NCI-H774 (cell line): ENCODE measurements around the gene CERS2.
"Not testable (repeated sequence)": the region's sequence is repeated elsewhere in the genome, so short reads cannot be mapped to it uniquely, and the experiment has no call there.

Source experiments
- DNase-seq: peaks from one replicate; lab custom pipeline; 2025; lab: John Stamatoyannopoulos, UW

Gene CERS2

DNA sequence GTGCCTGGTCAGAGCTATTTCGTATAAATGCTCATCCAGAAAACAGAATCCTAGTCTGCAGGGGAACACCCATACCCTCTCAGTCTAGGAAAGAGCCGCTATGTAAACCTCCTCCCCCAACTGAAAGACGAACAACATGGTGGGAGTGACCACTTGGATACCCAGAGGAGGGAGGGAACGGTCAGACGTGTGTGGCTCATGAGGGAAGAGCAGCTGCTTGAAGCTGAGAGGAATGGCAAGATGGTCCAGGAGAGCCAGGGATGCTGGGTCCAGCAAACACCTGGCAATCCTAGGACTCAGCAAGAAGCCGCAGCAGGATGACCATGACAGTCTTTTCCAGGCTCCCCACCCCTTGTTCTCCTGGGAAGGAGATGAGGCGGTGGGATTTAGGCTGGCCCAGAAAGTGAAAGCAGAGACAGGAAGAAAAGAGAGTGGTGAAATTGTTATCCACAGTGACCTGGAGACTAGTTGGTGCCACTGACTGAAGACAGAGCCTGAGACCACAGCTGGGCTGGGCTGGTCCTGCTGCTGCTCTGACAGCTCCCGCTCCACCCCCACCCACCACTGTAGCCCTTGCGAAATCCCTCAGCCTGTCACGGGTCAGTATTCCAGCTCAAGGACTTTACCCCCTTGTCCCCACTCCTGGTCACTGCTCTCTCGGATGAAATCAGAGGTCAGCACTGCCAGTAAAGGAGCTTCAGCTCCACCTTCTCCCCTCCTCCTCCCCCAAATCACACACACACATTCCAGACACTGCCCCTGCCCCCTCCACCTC is 3.6 kb downstream of the CERS2 start:
- no peak for DNase-seq

DNA sequence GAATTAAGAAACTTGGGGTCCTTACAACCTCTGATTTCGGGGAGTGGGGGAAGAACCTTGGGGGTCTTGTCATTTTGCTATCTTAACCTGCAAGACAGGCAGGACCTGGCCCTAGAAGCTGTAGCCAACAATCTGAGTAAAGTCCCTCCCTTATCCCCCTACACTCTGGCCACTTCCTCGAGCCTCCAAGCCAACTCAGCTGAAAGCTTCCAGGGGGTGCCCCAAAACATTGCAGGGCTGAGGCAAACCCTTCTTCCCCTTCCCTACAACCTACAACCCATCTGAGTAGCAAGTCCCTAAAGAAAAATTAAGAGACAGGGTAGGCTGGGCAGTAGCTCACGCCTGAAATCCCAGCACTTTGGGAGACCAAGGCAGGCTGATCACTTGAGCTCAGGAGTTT is 5.0 kb downstream of the CERS2 start:
- no peak for DNase-seq

DNA sequence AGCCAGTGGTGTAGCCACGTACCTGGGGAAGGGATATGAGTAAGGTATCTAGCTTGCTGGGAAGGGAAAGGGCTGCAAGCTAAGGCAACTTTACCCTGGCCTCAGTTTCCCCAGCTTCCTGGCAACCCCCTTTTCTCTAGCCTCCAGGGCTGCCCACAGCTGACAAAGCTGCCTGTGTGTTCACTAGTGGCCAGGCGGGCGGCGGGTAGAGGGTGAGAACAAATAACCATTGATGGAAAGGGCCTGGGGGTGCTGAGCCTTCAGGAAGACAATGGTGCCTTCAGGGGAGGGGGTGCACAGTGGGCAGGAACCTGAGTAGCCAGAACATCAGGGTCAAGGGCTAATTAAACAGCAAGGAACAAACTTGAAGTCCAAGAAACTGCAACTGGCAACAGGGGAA is 6.1 kb downstream of the CERS2 start:
- DNase-seq = no peak

DNA sequence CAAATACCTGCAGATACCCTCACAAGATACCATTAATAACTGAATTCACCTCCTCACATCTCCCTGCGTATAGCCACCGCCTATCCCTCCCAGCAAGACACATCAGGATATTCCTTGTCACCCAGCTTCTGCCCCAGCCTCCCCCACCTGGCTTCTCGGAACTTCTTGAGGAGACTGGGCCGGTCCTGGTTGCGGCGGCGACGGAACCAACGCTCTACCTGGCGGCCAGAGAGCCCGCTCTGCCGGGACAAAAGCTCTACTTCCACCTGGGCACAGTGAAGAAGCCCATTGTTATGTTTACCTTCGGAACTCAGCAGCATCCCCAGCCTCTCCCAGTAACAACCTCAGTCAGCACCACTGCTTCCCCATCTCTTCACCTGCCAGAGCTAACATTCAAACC is 6.7 kb downstream of the CERS2 start:
- no peak for DNase-seq

DNA sequence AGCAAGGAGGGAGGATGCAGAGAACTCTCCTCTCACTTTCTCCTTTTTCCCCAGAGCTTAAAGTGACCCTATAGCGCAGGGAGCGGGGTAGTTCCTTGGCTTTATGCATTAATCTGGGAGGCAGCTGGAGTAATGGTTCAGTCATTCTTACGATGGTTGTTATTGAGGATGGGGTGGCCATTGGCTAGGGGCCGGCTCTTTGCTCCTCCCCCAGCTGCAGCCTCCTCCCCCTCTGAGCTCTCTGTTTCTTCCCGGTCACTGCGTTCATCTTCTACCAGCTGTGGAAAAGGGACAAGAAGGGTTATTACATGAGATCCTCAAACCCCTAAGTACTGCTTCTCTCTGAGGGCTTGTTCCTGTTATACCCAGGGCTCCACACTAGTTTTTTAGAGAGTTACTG is 8.6 kb downstream of the CERS2 start:
- DNase-seq = no peak

DNA sequence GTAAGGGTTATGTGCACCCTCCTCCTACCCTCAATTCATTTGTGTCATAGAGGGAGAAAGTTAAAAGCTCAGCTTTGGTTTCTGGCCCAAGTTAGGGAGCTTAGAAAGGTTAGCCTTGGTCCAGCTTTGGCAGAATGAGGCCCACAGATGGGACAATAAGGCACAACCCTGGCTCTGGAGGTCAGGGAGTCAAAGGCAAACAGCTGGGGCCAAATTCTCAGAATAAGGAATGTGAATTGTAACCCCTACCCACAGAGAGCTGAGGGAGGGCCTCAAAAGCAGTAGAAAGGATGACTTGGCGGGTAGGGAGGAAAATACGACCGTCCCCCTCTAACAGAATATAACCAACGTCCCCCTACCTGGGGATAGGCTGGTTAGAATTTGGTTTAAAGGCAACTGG is 9.0 kb downstream of the CERS2 start:
- DNase-seq = no peak

DNA sequence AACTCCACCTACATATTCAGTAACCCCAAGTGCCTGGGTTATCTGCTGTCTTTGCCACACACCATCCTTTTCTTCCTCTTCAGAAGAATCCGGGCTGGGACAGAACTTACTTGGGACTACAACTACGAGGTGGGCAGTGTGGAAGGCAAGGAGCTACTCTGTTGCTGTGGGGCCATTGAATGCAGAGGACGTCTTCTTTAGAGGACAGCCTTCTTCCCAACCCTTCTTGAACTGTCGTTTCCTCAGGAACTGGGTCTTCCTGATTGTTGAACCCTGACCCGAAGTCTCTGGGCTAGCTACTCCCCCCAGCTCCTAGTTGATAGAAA is 10.5 kb downstream of the CERS2 start:
- DNase-seq = no peak

DNA sequence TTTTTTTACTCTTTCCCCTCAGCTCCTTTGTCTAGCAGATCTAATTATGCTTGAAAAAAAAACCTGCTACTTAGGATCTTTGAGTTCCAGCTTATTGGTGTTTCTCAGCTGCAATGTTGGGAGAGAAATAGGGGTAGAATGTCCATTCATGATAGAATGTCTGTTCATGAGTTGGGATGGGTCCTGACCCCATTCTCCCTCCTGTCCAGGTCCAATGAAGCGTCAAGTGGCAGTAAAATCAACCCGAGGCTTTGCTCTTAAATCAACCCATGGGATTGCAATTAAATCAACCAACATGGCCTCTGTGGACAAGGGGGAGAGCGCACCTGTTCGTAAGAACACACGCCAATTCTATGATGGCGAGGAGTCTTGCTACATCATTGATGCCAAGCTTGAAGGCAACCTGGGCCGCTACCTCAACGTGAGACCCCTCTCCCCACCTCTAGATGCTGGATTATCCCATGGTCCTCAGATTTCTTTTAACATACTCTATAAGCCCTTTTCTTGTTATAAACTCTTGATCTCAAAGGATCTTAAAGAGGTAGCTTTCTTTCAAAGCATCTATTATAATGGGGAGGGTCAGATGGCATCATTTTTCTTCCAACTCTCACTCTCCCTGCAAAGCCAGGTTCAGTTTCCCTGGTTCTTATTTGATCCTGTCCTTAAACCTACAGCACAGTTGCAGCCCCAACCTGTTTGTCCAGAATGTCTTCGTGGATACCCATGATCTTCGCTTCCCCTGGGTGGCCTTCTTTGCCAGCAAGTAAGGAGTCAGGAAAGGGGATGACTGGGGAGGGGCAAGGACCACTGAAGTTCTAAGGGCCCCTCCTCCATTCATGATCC is 11.1 kb downstream of the CERS2 start:
- DNase-seq = no peak

DNA sequence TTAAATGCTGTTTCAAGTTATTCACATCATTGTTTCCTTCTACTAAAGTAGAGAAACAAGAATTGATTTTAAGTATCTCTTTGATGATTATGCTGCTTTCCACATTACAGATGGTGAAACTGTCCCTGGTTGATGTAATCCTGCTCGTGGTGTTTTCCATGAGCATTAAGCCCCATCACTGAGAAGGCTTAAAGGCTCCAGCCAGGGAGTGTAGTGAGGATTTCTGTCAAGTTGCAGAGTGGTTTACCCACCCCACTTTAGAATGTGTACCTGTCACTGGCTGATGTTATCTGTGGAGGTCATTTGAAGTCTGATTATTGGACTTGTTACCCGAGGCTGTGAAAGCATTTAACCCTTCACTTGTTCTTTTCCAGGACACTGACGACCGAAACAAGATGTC is 12.9 kb downstream of the CERS2 start:
- no peak for DNase-seq

DNA sequence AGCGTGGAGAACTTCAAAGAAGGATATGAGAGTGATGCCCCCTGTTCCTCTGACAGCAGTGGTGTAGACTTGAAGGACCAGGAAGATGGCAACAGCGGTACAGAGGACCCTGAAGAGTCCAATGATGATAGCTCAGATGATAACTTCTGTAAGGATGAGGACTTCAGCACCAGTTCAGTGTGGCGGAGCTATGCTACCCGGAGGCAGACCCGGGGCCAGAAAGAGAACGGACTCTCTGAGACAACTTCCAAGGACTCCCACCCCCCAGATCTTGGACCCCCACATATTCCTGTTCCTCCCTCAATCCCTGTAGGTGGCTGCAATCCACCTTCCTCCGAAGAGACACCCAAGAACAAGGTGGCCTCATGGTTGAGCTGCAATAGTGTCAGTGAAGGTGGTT is 14.0 kb downstream of the CERS2 start:
- no peak for DNase-seq

DNA sequence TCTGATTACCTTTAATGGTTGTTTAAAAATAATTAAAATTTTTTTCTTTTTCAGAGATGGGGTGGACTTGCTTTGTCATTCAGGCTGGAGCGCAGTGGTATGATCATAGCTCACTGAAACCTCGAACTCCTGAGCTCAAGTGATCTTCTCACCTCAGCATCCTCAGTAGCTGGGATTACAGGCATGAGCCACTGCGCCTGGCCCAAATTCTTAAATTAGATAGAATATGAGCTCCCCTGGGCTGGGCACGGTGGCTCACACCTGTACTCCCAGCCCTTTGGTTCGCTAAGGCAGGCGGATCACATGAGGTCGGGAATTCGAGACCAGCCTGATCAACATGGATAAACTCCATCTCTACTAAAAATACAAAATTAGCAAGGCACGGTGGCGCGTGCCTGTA is 17.0 kb downstream of the CERS2 start:
- DNase-seq = no peak

DNA sequence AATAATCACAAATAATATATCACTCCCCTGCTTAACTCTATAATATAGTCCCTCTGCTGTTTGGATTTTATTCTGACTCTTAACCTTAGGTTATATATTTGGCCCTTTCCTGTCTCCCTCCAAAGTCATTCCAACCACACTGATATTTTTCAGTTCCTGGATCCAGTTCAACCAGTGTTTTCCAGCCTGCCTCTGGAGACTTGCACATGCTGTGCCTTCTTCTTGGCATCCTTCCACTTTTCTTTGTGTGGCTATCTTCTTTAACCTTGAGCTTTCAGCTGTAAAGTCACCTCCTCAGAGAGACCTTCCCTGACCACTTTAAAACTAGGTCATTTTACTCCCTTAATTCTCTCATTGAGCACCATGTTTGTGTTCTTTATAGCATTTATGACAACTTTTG is 19.4 kb downstream of the CERS2 start:
- no peak for DNase-seq

DNA sequence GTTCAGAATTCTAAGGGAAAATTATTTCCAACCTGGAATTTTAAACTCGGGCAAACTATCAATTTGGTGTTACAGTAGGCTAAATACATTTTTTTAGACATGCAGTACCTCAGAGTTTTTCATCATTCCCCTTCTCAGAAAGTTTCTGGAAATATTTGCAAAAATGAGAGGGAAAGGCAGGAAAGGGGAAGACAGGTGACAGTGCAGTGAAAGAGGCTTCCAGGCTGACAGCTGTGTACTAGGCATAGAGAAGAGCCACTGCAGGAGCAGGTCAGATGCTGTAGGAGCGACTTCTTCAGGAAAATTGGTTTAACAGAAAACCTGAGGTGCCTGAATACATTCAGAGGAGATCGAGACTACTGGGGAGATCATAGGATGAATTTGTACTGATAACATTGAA is 19.9 kb downstream of the CERS2 start:
- DNase-seq = no peak

DNA sequence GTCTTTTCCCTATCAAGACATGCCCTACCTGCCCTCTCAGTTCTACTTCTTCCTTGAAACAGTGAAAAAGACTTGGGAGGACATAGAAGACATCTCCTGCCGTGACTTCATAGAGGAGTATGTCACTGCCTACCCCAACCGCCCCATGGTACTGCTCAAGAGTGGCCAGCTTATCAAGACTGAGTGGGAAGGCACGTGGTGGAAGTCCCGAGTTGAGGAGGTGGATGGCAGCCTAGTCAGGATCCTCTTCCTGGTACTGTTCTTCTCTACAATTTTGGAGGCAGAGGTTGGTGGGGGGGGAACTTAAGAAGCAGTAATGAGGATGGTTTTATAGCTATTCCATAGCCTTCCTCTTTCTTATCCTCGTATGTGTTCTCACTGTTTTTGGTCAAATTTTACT is 29.8 kb downstream of the CERS2 start:
- DNase-seq = no peak

DNA sequence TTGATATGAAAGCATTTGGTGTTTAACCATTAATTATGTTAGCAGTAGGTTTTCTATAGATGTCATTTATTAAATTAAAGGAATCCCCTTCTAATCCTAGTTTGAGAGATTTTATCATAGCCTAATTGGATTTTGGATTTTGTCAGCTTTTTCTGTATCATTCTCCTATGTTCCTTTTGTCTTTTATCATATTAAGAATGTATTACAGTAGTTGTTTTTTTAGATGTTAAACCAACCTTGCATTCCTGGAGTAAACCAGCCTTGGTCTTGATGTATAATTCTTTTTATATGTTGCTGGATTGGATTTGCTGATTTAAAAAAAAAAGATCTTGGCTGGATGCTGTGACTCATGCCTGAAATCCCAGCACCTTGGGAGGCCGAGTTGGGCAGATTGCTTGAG is 42.9 kb downstream of the CERS2 start:
- DNase-seq = no peak

DNA sequence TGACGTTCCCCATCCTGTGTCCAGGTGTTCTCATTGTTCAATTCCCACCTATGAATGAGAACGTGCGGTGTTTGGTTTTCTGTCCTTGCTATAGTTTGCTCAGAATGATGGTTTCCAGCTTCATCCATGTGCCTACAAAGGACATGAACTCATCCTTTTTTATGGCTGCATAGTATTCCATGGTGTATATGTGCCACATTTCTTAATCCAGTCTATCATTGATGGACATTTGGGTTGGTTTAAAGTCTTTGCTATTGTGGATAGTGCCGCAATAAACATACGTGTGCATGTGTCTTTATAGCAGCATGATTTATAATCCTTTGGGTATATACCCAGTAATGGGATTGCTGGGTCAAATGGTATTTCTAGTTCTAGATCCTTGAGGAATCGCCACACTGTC is 45.9 kb downstream of the CERS2 start:
- not testable (repeated sequence) for DNase-seq

DNA sequence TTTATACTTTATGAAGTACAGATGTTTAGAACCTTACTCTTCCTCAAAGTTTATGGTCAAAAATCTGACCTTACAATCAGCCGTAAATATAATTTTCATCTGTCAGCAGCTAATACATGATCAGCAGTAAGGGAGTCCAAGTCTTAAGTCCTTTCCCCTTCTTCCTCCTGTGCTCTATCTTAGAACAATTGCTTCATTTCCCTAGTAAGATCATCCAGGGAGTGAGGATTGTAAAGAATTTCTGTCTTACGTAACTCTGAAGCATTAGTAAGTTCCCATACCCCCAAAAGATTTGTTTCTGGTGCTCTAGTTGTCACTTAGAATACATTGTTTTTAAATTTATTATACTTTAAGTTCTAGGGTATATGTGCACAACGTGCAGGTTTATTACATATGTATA is 46.3 kb downstream of the CERS2 start:
- no peak for DNase-seq

DNA sequence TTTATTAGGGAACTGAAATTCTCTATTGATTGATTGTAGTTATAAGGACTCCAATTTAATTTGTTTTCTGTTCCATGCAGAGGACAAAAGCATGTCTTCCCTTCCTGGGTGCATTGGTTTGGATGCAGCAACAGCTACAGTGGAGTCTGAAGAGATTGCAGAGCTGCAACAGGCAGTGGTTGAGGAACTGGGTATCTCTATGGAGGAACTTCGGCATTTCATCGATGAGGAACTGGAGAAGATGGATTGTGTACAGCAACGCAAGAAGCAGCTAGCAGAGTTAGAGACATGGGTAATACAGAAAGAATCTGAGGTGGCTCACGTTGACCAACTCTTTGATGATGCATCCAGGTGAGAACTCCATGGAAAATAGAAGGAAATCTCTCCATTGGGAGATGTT is 47.0 kb downstream of the CERS2 start:
- no peak for DNase-seq

DNA sequence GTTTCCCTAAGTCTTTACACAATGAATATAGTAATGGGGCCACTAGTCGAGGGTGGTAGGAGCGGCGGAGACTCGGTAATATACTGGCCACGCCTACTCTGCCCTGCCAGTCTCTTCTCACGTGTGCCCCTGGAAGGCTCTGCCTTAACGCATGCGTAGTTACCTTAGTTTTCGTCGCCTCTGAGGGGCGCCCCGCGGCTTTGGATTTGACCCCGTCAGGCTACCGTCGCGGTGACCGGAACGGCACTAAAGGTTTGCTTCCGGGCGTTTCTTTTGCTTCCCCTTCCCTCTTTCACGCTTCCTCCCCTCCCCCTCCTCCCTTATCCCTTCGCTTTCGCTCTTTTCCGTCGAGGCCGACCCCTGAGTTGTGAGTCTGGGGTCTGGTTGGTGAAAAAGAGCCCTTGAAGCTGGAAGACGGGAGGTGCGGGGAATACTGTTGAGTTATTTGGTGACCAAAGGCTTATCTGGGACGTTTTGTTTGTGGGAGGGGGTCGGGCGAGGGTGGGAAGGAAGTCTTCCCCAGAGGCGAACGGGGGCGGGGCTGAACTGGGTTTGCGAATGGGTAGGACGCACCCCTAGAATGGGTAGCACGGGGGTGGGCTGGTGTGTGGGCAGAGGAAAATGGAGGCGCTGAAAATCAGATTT is 48.4 kb downstream of the CERS2 start, which contains the start of gene SETDB1:
SETDB1 (plus strand) TSS at position 267 of the 645 bp plus-strand sequence. CDS start 1,352 bp downstream, outside the sequence.
- peak; percentile 99 for DNase-seq

DNA sequence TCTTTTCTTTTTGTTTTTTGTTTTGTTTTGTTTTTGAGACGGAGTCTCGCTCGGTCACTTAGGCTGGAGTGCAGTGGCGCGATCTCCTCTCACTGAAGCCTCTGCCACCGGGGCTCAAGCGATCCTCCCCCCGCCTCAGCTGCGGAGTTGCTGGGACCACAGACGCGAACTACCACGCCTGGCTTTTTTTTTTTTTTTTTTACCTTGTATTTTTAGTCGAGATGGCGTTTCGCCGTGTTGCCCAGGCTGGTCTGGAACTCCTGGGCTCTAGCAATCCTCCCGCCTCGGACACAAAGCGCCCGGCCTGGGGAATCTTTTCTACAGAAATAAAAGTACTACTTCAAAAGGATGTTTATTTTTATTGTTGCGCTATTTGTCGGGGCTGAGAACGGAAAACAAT is 49.6 kb downstream of the CERS2 start:
- DNase-seq = no peak

DNA sequence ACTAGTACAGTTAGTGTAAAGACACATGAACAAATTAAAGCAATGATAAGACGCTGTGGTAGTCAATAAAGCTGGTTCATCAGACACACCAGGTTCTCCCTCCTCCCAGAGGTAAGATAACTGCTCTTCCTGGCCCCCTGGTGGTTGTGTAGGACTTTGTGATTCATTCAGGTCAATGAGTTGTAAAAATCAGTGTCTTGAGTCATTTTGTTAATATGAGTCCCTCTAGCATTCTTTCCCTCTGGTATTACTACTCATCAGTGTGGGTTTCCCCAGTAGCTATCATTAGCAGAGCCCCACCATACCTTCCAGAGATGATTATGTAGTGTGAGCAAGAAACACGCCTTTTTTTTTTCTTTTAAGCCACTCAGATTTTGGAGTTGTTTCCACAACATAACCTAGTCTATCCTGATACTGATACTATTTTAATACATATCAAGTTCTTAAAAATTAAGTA is 52.1 kb downstream of the CERS2 start:
- peak; percentile 58 for DNase-seq

DNA sequence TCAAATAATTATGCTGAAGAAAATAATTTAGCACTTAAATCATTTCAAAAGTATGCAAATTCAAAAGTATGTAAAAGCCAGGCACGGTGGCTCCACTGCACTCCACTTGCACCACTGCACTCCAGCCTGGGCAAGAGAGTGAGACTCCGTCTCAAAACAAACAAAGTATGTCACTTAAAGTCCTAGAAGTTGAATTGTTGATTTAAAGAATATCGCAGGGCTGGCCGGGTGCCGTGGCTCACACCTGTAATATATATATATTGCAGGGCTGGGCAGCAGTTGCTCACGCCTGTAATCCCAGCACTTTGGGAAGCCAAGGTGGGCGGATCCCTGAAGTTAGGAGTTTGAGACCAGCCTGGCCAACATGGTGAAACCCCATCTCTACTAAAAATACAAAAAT is 57.2 kb downstream of the CERS2 start:
- DNase-seq = no peak
